ENCODE data around the gene MED13L.
A peak's percentile ranks its signal among the peaks of the same experiment; 100 is the strongest.

Gene MED13L

GRCh38 chr12:116277467-116278278, at the start of gene MED13L:
Gene MED13L, minus strand, starts transcription at chr12:116277693. Its CDS starts 562 bp downstream, at chr12:116277131.
- peak; percentile 90 for DNase-seq

GRCh38 chr12:116325336-116325664, 47.8 kb upstream of the MED13L start:
- DNase-seq, result no peak

GRCh38 chr12:116324654-116325335, 47.3 kb upstream of the MED13L start:
- no peak for DNase-seq

GRCh38 chr12:116323406-116324386, 46.2 kb upstream of the MED13L start:
- DNase-seq, result no peak

- DNase-seq, result no peak
Observed at GRCh38 chr12:116321913-116322312, 44.4 kb upstream of the MED13L start.

GRCh38 chr12:116320791-116321217, 43.3 kb upstream of the MED13L start:
- DNase-seq, result no peak

- DNase-seq, result no peak
Observed at GRCh38 chr12:116319898-116320621, 42.6 kb upstream of the MED13L start.

GRCh38 chr12:116319233-116319897, 41.9 kb upstream of the MED13L start:
- no peak for DNase-seq

- DNase-seq, result no peak
Observed at GRCh38 chr12:116318576-116319232, 41.2 kb upstream of the MED13L start.

GRCh38 chr12:116317986-116318575, 40.6 kb upstream of the MED13L start:
- no peak for DNase-seq

- DNase-seq, result no peak
Observed at GRCh38 chr12:116317139-116317538, 39.6 kb upstream of the MED13L start.

GRCh38 chr12:116314477-116314876, 37.0 kb upstream of the MED13L start:
- no peak for DNase-seq

GRCh38 chr12:116313194-116313927, 35.9 kb upstream of the MED13L start:
- DNase-seq, result no peak

- no peak for DNase-seq
Observed at GRCh38 chr12:116310082-116310481, 32.6 kb upstream of the MED13L start.

- no peak for DNase-seq
Observed at GRCh38 chr12:116309343-116309742, 31.9 kb upstream of the MED13L start.

GRCh38 chr12:116308647-116309046, 31.2 kb upstream of the MED13L start:
- DNase-seq, result no peak

- DNase-seq, result no peak
Observed at GRCh38 chr12:116306968-116307367, 29.5 kb upstream of the MED13L start.

GRCh38 chr12:116306506-116306905, 29.0 kb upstream of the MED13L start:
- DNase-seq, result no peak

- no peak for DNase-seq
Observed at GRCh38 chr12:116304621-116305020, 27.1 kb upstream of the MED13L start.

GRCh38 chr12:116303929-116304328, 26.4 kb upstream of the MED13L start:
- DNase-seq, result no peak
